HepG2 (cell line): ENCODE results near the gene OPRD1. TPM values are rescaled to one million over a fixed set of nuclear protein-coding genes. Genes with fewer than 3 reads are reported as not detected.

Source experiments
- ATAC-seq: fragments of 200-7000 bp; cut with Tn5 transposase; 3 replicates; pipeline ENCODE4 v1.9.1; 2020; ENCODE audit warnings: mild to moderate bottlenecking, moderate library complexity
- BruUV-seq: library from RNA; stranded (reverse); fragments of 400-500 nt; replicated peaks from 2 replicates; lab custom pipeline; 2021; lab: Mats Ljungman, UMichigan
- CTCF ChIA-PET: fragments of 300-600 bp; formaldehyde crosslinking; extraction: SDS; loops from one replicate; lab custom pipeline; 2021; ENCODE audit warnings: low total read pairs, inconsistent platforms, low intra/inter-chr PET ratio; lab: Yijun Ruan, JAX
- POLR2A ChIA-PET: fragments of 350-600 bp; sonication (Branson Sonifier 250); formaldehyde crosslinking; loops from one replicate; lab custom pipeline; 2020; ENCODE audit warnings: antibody characterized with exemption, inconsistent platforms; lab: Yijun Ruan, JAX
- DNase-seq: peaks from one replicate; pipeline ENCODE4 v3.0.0-alpha.2; 2015; ENCODE audit warnings: low spot score
- FAIRE-seq: peaks from 3 replicates; lab custom pipeline; 2011; peaks lifted over from hg19 to GRCh38; lab: Jason Lieb, UNC
- H2AFZ ChIP-seq: one replicate; pipeline ENCODE4 v1.6.1; 2011; ENCODE audit warnings: low read length, inconsistent platforms
- H3K27ac ChIP-seq: fragments of 300-600 bp; 3 replicates; pipeline ENCODE4 v1.8.0; 2011; ENCODE audit warnings: mixed run types, mild to moderate bottlenecking, mixed read lengths, low read length, inconsistent platforms; ENCODE audit not compliant: insufficient read depth; ENCODE audit errors: extremely low read length
- H3K27me3 ChIP-seq, 2 experiments: fragments of 200-600 bp in 1 of 2; 2 replicates in 1 of 2; 3 replicates in 1 of 2; pipeline versions ENCODE4 v1.6.0 to v1.8.0; 2011; ENCODE audit warnings: low read length in 2 of 2, mild to moderate bottlenecking in 2 of 2, moderate library complexity in 2 of 2, inconsistent platforms in 1 of 2; ENCODE audit not compliant: insufficient read depth in 2 of 2, control insufficient read depth in 1 of 2
- H3K36me3 ChIP-seq, 2 experiments: fragments of 200-600 bp in 1 of 2; replicated peaks in 1 of 2; 2 replicates in 1 of 2; 3 replicates in 1 of 2; pipeline versions ENCODE4 v1.5.1 to v1.8.0; 2011; ENCODE audit warnings: low read length in 2 of 2, inconsistent platforms in 1 of 2; ENCODE audit not compliant: insufficient read depth in 2 of 2, control insufficient read depth in 1 of 2
- H3K4me1 ChIP-seq: 2 replicates; pipeline ENCODE4 v1.5.1; 2012; ENCODE audit warnings: low read length, inconsistent platforms; ENCODE audit not compliant: insufficient read depth
- H3K4me2 ChIP-seq: 2 replicates; pipeline ENCODE4 v1.6.0; 2011; ENCODE audit warnings: low read depth, low read length, inconsistent platforms
- H3K4me3 ChIP-seq, 3 experiments: fragments of 200-600 bp in 1 of 3; sonication (generic), shearing (Covaris generic) in 1 of 3; replicated peaks in 1 of 3; 2 replicates each; pipeline ENCODE4 v1.5.1; 2011 to 2016; ENCODE audit warnings: low read length in 3 of 3, inconsistent platforms in 2 of 3, low read depth in 2 of 3, mild to moderate bottlenecking in 2 of 3, control low read depth in 1 of 3, mixed read lengths in 1 of 3; ENCODE audit not compliant: insufficient read depth in 1 of 3
- H3K79me2 ChIP-seq: one replicate; pipeline ENCODE4 v1.6.1; 2011; ENCODE audit warnings: low read length, inconsistent platforms; ENCODE audit not compliant: insufficient read depth
- H3K9ac ChIP-seq: 2 replicates; pipeline ENCODE4 v1.6.0; 2011; ENCODE audit warnings: mild to moderate bottlenecking, low read depth, low read length, inconsistent platforms; ENCODE audit not compliant: insufficient read depth
- H3K9me3 ChIP-seq: 2 replicates; pipeline ENCODE4 v1.5.1; 2012; ENCODE audit warnings: mild to moderate bottlenecking, low read length
- H4K20me1 ChIP-seq: 2 replicates; pipeline ENCODE4 v1.6.0; 2011; ENCODE audit warnings: inconsistent platforms, mild to moderate bottlenecking, low read length, moderate library complexity; ENCODE audit not compliant: insufficient read depth
- FOSL2 ChIP-seq: sonication (generic); formaldehyde crosslinking; IDR thresholded peaks from 2 replicates; pipeline ENCODE4 v1.4.0; 2020; ENCODE audit warnings: missing genetic modification reagents
- GATAD2A ChIP-seq: IDR thresholded peaks from 2 replicates; pipeline ENCODE4 v1.6.1; 2016
- HMGXB3 ChIP-seq: sonication (generic); formaldehyde crosslinking; IDR thresholded peaks from 2 replicates; pipeline ENCODE4 v1.4.0; 2020; ENCODE audit warnings: missing genetic modification reagents, borderline replicate concordance
- HOMEZ ChIP-seq: IDR thresholded peaks from 2 replicates; pipeline ENCODE4 v1.6.1; 2016; ENCODE audit warnings: low read depth
- MYC ChIP-seq: sonication (generic); formaldehyde crosslinking; IDR thresholded peaks from 2 replicates; pipeline ENCODE4 v1.9.0; 2021; ENCODE audit warnings: missing genetic modification reagents, borderline replicate concordance
- ZBTB1 ChIP-seq: sonication (generic); formaldehyde crosslinking; IDR thresholded peaks from 2 replicates; pipeline ENCODE4 v1.4.0; 2020; ENCODE audit warnings: missing genetic modification reagents, borderline replicate concordance
- ZEB1 ChIP-seq: IDR thresholded peaks from 2 replicates; pipeline ENCODE4 v1.6.1; 2012; ENCODE audit warnings: mild to moderate bottlenecking, low read depth, inconsistent platforms; ENCODE audit not compliant: insufficient replicate concordance
- ZKSCAN8 ChIP-seq: IDR thresholded peaks from 2 replicates; pipeline ENCODE4 v1.6.1; 2016; ENCODE audit warnings: borderline replicate concordance, missing genetic modification reagents, missing compliant biosample characterization
- ZNF329 ChIP-seq: sonication (generic); formaldehyde crosslinking; IDR thresholded peaks from 2 replicates; pipeline ENCODE4 v1.9.0; 2021; ENCODE audit warnings: low read depth, mild to moderate bottlenecking, missing genetic modification reagents
- ZNF446 ChIP-seq: sonication (generic); formaldehyde crosslinking; IDR thresholded peaks from 2 replicates; pipeline ENCODE4 v1.5.0; 2020; ENCODE audit warnings: mild to moderate bottlenecking, missing genetic modification reagents
- ZNF501 ChIP-seq: sonication (generic); formaldehyde crosslinking; IDR thresholded peaks from 2 replicates; pipeline ENCODE4 v1.5.1; 2020; ENCODE audit warnings: mild to moderate bottlenecking, moderate library complexity, missing genetic modification reagents
- ZNF556 ChIP-seq: sonication (generic); formaldehyde crosslinking; IDR thresholded peaks from 2 replicates; pipeline ENCODE4 v1.4.0; 2020; ENCODE audit warnings: mild to moderate bottlenecking, missing genetic modification reagents, borderline replicate concordance
- ZNF574 ChIP-seq: sonication (generic); formaldehyde crosslinking; IDR thresholded peaks from 2 replicates; pipeline ENCODE4 v1.4.0; 2020; ENCODE audit warnings: missing genetic modification reagents
- ZNF598 ChIP-seq: sonication (generic); formaldehyde crosslinking; IDR thresholded peaks from 2 replicates; pipeline ENCODE4 v1.5.1; 2020; ENCODE audit warnings: mild to moderate bottlenecking, missing genetic modification reagents, borderline replicate concordance
- WGBS: methylation state at CpG from one replicate; pipeline ENCODE4 v1.1.6; 2017; ENCODE audit warnings: low lambda C conversion rate; 5-methylcytosine and 5-hydroxymethylcytosine counted together
- in situ Hi-C: cut with HindIII; loops from 2 replicates; pipeline ENCODE4 v1.10.0; 2017; ENCODE audit warnings: low pct_unique_long_range_greater_than_20kb; ENCODE audit not compliant: extremely low pct_ligation_motif_present
- intact Hi-C: fragments of 100-400 bp; cut with micrococcal nuclease; formaldehyde crosslinking; loops from one replicate; pipeline ENCODE4 v1.10.0; 2022; ENCODE audit not compliant: unreplicated experiment
- polyA plus RNA-seq, 8 experiments: library from polyadenylated mRNA; depleted of rRNA in 3 of 8; stranded (reverse) in 7 of 8; unstranded in 1 of 8; fragments of >200 nt; fragmentation: Illumina TruSeq in 4 of 8; extraction: Trizol in 4 of 8; gene quantifications; 2 replicates each; pipeline versions ENCODE4 v1.2.1 to v1.2.3, GENCODE V29; 2011 to 2016; ENCODE audit warnings: low read depth in 4 of 8, missing spikeins in 1 of 8, mixed read lengths in 1 of 8; ENCODE audit not compliant: insufficient read depth in 1 of 8
- total RNA-seq, 5 experiments: library from RNA; depleted of rRNA; stranded (reverse); fragments of >200 nt; fragmentation: Illumina TruSeq; extraction: Trizol; gene quantifications; 2 replicates each; pipeline ENCODE4 v1.2.3, GENCODE V29; 2016; ENCODE audit warnings: low read depth in 1 of 5

Gene OPRD1
- total and polyA plus RNA-seq, 2 of the 13 experiments (the other 11 are each of a cell fraction or from before 2014, with no cell fraction given), result 0.02 to 0.03 TPM

GRCh38 chr1:28882009-28882628 is 70.1 kb downstream of the OPRD1 start:
- ChIA-PET CTCF (interaction anchor here (0.8 to 2.3 kb wide), 5 partner anchors 97 to 320 kb away, joined by 3 to 41 read pairs (median 12); no protein-coding TSS in a partner anchor), POLR2A (interaction anchor here (0.9 to 1.1 kb wide), 4 partner anchors 151 to 321 kb away, joined by 3 to 5 read pairs (median 4); partner anchors contain the start of gene RNU11)
- peak overlapping the region in 1 of 3 experiments; percentile 43; a peak in 2 of 6 replicates for H3K4me3 ChIP-seq
- no peak overlapping the region for H2AFZ ChIP-seq
- 27% methylated on average over 12 of the region's 13 CpGs for WGBS
- peak; percentile 76 for ATAC-seq
- H4K20me1 ChIP-seq, result no peaks in the 10 kb centered on the region
- H3K27ac ChIP-seq, result no peak overlapping the region
- peak; percentile 93 for FAIRE-seq
- H3K4me2 ChIP-seq, result peak overlapping the region; percentile 78
- in situ Hi-C loops (loop anchor here (5.0 to 10.0 kb wide), 4 partner anchors 103 to 315 kb away; partner anchors contain the start of gene TMEM200B), intact Hi-C loops (loop anchor here (1.0 to 10.0 kb wide), 4 partner anchors 101 to 321 kb away; partner anchors contain the start of gene TMEM200B)
- H3K27me3 ChIP-seq, result no peaks in the 10 kb centered on the region; a peak in 2 of 5 replicates
- DNase-seq, result peak; percentile 87
- H3K9ac ChIP-seq, result peak overlapping the region; percentile 13; the same call in 1 of the 2 replicates
- no peaks in the 10 kb centered on the region for H3K9me3 ChIP-seq
- H3K36me3 ChIP-seq, result no peaks in the 10 kb centered on the region
- no peaks in the 10 kb centered on the region for H3K79me2 ChIP-seq
- no TSS peak for BruUV-seq
- H3K4me1 ChIP-seq, result peaks cover 68% of the 10 kb centered on the region
- TF ChIP-seq ZBTB1 (no peak), FOSL2 (CRISPR knock-in tag) (peak; percentile 54), GATAD2A (CRISPR knock-in tag) (peak; percentile 53; the same call in 1 of the 2 replicates), ZNF598 (CRISPR knock-in tag) (peak; percentile 51; the same call in 1 of the 2 replicates), HMGXB3 (CRISPR knock-in tag) (peak; percentile 67; the same call in 1 of the 2 replicates), ZNF501 (0 out of 2 replicates have a peak, but pooled peaks have one; percentile 27), ZNF574 (CRISPR knock-in tag) (peak; percentile 62), ZEB1 (peak; percentile 58), ZNF446 (CRISPR knock-in tag) (no peak), ZNF556 (CRISPR knock-in tag) (0 out of 2 replicates have a peak, but pooled peaks have one; percentile 30), MYC (CRISPR knock-in tag) (peak; percentile 26; the same call in 1 of the 2 replicates), ZNF329 (CRISPR knock-in tag) (no peak), ZKSCAN8 (CRISPR knock-in tag) (peak; percentile 71; the same call in 1 of the 2 replicates), HOMEZ (CRISPR knock-in tag) (peak; percentile 58; the same call in 1 of the 2 replicates)
